WERI-Rb-1 (cell line): Measurements from ENCODE around the gene NME3.

Source experiments
- DNase-seq: peaks from one replicate; pipeline ENCODE4 v3.0.0-alpha.2; 2020
- H3K27ac ChIP-seq: fragments of 250-450 bp; sonication (Bioruptor Pico); 2 replicates; pipeline ENCODE4 v1.5.1; 2020; ENCODE audit warnings: mild to moderate bottlenecking, moderate library complexity
- H3K27me3 ChIP-seq: fragments of 250-450 bp; sonication (Bioruptor Pico); 2 replicates; pipeline ENCODE4 v1.5.1; 2021; ENCODE audit warnings: mild to moderate bottlenecking, low read depth, moderate library complexity; ENCODE audit not compliant: insufficient read depth, severe bottlenecking
- H3K36me3 ChIP-seq: fragments of 250-450 bp; sonication (Bioruptor Pico); 2 replicates; pipeline ENCODE4 v1.5.1; 2020; ENCODE audit warnings: mild to moderate bottlenecking, moderate library complexity
- H3K4me3 ChIP-seq: 2 replicates; pipeline ENCODE4 v1.5.1; 2011; ENCODE audit warnings: low read depth, mild to moderate bottlenecking, control low read depth, low read length
- H3K9me3 ChIP-seq: fragments of 250-450 bp; sonication (Bioruptor Pico); 2 replicates; pipeline ENCODE4 v1.5.1; 2021; ENCODE audit warnings: mild to moderate bottlenecking, moderate library complexity; ENCODE audit not compliant: severe bottlenecking
- CTCF ChIP-seq: IDR thresholded peaks from 2 replicates; pipeline ENCODE4 v1.5.1; 2011; ENCODE audit warnings: low read depth, mild to moderate bottlenecking, control low read depth, inconsistent platforms, low read length

The NME3 gene

GRCh38 chr16:1757714-1758461, 13.5 kb downstream of the NME3 start:
- Histone ChIP-seq H3K27ac (no peak overlapping the region), H3K27me3 (no peaks in the 10 kb centered on the region), H3K36me3 (peaks cover 29% of the 10 kb centered on the region), H3K4me3 (no peak overlapping the region), H3K9me3 (no peaks in the 10 kb centered on the region)
- no peak for DNase-seq
- TF ChIP-seq CTCF = no peak

GRCh38 chr16:1754204-1754603, 17.1 kb downstream of the NME3 start:
- no peak for DNase-seq
- Histone ChIP-seq H3K27me3 (no peaks in the 10 kb centered on the region), H3K4me3 (no peak overlapping the region), H3K36me3 (peaks cover 31% of the 10 kb centered on the region), H3K27ac (no peak overlapping the region), H3K9me3 (no peaks in the 10 kb centered on the region)
- TF ChIP-seq CTCF = no peak

DNA sequence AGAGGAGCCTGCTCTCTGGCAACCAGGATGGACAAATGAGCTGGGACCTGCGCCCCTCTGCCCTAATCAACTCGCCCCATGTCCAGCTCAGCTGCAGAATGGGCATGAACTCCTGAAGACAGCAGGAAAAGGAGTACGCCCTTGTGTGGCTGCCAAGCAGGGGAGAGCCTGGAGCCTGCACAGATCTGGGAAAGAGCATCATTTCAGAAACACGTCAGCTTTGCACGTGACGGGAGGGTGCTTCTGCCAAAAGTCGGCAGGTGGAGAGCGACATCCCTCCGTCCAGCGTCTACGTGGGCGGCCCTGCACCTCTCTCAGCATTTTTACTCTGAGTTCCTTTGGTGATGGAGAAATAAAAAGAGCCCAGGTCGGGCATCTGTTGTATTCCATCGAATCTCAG, 18.5 kb downstream of the NME3 start:
- H3K9me3 ChIP-seq = no peaks in the 10 kb centered on the region
- H3K27me3 ChIP-seq = no peaks in the 10 kb centered on the region
- no peak overlapping the region for H3K27ac ChIP-seq
- no peak for TF ChIP-seq CTCF
- peaks cover 43% of the 10 kb centered on the region for H3K36me3 ChIP-seq
- H3K4me3 ChIP-seq = no peak overlapping the region
- no peak for DNase-seq

DNA sequence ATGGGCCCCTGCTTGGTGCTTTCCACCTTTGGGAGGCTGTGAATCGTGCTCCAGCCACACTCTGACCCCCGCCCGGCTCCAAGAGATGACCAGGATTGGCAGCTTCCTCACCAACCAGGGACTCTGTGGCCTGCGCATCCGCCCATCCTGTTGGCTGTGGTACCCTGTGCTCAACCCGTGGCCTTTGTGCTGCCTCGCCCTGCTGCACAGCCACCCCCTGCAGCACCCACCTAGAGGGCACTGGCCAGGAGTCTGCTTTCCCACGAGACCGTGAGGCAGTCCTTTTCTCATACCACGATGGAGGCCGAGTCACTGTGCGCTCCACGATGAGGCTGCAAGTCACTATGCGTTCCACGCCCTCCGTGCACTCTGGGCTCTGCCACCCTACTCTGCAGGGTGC, 19.4 kb downstream of the NME3 start:
- no peak overlapping the region for H3K4me3 ChIP-seq
- DNase-seq = no peak
- H3K27me3 ChIP-seq = no peaks in the 10 kb centered on the region
- TF ChIP-seq CTCF = no peak
- no peak overlapping the region for H3K27ac ChIP-seq
- no peaks in the 10 kb centered on the region for H3K9me3 ChIP-seq
- peaks cover 45% of the 10 kb centered on the region for H3K36me3 ChIP-seq

DNA sequence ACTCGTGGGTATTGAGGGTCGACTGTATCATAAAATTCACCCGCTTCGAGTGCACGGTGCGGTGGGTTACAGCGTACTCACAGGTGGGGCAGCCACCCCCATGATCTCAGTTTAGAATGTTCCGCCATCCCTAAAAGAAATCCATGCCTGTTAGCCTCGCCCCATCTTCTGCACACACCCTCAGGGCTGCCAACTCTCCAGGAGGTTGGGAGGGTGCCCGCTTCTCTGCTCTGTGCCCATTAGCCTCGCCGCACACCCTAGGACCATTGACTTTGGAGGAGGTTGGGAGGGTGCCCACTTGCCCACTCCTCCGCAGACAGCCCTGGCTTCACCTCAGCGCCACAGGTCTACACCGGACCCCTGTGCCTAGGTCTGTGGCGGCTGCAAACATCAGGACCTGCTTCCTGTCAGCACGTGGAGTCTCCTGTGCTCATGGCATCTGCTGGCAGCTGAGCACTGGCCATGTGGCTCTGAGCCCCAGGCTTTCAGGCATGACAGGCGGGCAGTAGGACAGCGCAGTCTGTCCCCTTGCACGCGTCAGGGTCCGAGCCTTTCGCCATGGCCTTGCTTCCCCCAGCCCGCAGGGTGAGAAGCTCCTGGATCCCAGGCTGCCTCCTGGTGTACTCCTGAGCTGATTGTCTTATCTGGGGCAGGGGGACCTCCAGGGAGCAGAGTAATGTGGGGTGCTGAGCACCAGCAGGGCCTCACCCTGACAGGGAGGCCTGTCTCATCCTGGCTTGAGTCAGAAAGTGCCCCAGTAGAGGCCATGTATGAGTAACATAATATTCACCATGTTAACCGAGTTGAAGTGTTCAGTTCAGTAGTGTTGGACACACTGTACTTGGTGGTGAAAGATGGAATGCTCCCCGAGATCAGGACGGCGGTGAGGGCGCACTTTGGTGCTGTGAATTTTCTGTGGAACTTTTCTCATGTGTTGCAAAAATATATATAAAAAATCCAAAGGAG, 21.9 kb downstream of the NME3 start:
- peaks cover 46% of the 10 kb centered on the region for H3K36me3 ChIP-seq
- no peaks in the 10 kb centered on the region for H3K9me3 ChIP-seq
- H3K27me3 ChIP-seq = no peaks in the 10 kb centered on the region
- DNase-seq = no peak
- H3K27ac ChIP-seq = no peak overlapping the region
- no peak for TF ChIP-seq CTCF
- no peak overlapping the region for H3K4me3 ChIP-seq
